ENCODE data around the gene KMT2D.

DNA sequence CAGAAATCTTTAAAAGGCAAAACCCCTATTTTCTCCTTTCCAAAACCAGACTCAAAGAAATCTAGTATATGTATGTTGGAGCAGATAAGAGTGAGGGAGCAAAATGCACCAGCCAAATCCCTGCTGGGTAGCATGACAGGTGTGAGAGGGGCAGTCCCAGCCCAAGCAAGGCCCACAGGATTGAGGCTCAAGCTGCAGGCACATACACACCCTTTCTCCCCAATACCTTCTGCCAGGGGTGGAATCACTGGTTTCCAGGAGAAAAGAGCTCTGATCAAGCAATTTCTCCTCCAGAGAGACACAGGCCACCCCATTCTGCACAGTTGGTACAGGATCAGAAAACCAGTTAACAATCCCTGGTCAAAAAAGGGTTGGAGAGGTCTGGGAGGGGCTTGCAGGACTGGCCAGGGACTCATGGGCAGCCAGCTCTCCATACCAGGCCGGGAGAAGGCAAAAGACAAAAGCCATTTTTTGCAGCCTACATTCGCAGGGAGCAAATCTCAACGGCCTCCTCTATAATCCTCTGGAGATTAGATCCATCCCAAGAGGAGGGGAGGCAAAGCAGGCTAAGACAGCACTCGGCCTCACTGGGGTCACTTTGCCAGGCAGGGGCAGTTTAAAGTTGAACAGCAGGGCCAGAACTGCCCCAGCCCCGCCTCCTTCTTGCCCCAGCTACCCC is 2.1 kb downstream of the KMT2D start:
- TF ChIP-seq, protein P1, sequence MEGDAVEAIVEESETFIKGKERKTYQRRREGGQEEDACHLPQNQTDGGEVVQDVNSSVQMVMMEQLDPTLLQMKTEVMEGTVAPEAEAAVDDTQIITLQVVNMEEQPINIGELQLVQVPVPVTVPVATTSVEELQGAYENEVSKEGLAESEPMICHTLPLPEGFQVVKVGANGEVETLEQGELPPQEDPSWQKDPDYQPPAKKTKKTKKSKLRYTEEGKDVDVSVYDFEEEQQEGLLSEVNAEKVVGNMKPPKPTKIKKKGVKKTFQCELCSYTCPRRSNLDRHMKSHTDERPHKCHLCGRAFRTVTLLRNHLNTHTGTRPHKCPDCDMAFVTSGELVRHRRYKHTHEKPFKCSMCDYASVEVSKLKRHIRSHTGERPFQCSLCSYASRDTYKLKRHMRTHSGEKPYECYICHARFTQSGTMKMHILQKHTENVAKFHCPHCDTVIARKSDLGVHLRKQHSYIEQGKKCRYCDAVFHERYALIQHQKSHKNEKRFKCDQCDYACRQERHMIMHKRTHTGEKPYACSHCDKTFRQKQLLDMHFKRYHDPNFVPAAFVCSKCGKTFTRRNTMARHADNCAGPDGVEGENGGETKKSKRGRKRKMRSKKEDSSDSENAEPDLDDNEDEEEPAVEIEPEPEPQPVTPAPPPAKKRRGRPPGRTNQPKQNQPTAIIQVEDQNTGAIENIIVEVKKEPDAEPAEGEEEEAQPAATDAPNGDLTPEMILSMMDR (conservative IDR thresholded peaks at IDR 0.05; ENCODE audit: low read length): no peak
- no peak for TF ChIP-seq EZH2phosphoT487 (IDR thresholded peaks at IDR 0.05; ENCODE audit: borderline replicate concordance, low read depth, low read length)
